HG03460 (cell line): ENCODE measurements around the gene NCR2.
"Not testable (repeated sequence)": the region's sequence is repeated elsewhere in the genome, so short reads cannot be mapped to it uniquely, and the experiment has no call there.

ENCODE experiments used
- ATAC-seq: cut with Tn5 transposase; IDR thresholded peaks from one replicate; pipeline ENCODE4 v1.9.1; 2021; ENCODE audit not compliant: unreplicated experiment

The NCR2 gene, protein sequence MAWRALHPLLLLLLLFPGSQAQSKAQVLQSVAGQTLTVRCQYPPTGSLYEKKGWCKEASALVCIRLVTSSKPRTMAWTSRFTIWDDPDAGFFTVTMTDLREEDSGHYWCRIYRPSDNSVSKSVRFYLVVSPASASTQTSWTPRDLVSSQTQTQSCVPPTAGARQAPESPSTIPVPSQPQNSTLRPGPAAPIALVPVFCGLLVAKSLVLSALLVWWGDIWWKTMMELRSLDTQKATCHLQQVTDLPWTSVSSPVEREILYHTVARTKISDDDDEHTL

DNA sequence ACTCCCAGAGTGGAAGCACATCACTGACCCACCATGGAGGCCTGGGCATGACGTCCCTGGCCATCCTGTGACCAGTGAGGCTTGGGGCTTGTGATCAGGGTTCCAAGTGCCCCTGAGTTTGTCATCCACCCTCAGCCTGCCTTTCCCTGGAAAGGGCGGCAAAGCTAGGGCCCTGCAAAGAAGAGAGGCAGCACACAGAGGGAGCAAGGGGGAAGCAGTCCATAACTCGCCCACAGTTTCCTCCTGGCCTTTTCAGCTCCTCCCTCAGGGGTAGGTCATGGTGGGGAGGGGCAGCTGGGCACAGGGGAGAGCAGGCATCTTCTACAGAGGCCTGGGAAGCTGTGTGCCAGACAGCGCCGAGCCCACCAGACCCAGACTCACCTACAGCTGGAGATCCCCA lies at the start of gene NCR2:
Gene NCR2 (plus strand): TSS at position 313 of the 400 bp plus-strand sequence. CDS start 269 bp downstream, outside the sequence.
- no peak for ATAC-seq

DNA sequence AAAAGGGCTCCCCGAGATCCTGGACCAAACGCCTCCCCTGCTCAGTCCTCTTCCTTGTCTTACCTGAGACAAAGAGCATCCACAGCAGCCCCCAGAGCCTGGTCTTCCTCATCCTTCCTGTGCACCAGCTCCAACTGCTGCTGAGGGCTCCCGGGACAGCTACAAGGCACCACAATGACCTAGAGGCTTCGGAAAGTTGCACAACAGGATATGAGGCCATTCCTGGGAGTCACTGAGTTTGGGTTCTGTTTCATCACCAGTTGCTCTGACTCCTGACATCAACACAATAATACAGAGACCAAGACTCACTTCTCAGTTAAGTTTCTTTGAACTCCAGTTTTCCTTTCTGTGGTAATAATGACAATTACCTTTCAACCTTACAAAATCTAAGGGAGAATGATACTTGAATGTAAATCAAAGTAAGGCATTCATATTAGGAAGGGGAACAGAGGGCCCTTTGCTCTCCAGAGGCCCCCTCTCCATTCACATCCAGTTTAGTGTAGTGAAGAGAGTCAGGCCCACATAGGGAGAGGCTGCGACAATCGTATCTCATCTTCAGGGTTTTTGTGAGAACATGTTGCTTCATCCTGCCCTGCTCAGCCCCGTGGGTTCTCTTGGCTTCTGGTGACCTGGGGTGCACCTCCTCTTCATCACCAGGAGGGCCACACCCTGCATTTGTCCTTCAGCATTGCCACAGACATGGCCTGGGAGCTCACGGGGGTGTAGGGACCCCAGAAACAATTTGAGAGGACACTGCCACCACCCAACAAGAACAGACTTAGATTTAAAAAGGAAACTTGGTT lies 48.7 kb upstream of the NCR2 start, which contains the start of gene TREM1:
Gene TREM1 (minus strand): TSS at position 139 of the 803 bp plus-strand sequence. CDS start 27 bp downstream, at position 112.
- no peak for ATAC-seq

DNA sequence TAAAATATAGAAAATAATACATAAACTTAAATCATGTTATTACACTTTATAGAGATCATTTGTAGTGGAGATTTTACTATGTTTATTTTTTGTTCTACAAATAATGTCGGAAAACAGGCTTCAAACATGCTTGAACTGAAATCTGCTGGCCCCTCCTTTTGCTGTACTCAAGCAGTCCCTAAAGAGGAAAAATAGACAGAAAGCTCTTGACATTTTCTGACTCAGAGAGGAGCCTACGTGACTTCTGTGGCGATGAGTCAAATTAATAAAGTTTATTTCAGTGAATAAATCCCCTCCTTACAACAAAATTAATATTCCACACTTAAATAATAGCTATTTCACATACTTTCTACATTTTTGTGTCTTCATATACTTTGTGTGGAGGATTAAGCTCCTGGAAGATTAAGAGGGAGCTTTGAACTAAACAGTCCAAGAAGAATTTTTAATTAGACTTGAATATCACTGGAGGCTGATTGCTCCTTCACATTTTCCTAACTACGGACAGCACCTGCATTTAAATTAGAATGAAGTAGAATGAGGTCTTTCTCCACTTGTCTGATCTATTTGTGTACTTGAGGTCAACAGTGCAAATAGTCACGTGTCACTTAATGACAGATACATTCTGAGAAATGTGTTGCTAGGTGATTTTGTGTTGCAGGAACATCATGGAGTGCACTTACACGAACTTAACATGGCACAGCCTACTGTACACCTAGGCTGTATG lies 47.2 kb upstream of the NCR2 start:
- ATAC-seq, result no peak

DNA sequence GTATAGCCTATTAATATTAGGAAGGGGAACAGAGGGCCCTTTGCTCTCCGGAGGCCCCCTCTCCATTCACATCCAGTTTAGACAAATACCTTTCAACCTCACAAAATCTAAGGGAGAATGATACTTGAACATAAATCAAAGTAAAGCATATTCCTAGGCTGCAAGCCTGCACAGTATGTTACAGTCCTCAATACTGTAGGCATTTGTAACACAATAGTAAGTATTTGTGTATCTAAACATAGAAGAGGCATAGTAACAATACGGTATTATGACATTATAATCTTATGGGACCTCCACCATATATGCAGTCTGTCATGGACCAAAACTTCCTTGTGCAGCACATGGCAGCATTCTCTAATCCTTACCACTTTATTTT lies 46.7 kb upstream of the NCR2 start:
- ATAC-seq, result no peak

DNA sequence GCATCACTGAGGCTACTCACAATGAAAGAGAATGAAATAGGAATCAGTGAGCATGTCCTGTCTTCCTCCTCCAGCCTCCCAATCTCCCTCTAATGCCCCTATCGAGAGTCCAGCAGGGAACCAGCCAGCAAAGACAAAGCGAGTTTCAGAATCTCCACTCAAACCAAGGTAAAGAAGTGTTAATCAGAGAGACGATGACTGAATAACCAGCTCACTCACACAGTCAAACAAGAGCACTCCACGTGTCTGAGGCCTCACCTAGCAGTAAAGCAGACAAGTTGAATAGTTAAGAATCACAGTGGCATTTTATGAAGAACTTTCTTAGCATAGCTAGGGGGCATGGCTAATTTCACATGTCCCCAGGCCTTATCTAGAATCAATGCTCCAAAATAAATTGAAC lies 45.6 kb upstream of the NCR2 start:
- no peak for ATAC-seq

DNA sequence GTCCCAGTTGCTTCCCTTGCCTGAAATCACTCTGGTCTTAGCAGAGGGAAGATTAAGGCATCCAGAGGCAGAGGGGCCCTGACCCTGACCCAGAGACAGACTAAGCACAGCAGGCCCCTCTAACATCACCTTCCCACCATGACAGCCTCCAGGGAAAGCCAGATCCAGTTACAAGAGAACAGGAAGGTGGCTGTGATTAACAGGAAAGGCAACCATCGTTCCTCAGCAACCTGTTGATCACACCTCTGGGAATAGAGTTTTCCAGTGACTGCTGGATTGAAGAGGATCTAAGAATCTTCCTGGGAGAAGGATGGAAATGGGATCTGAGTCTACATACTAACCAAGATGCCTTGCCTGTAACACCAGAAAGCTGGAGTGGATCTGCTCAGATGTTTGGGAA lies 43.7 kb upstream of the NCR2 start:
- no peak for ATAC-seq

DNA sequence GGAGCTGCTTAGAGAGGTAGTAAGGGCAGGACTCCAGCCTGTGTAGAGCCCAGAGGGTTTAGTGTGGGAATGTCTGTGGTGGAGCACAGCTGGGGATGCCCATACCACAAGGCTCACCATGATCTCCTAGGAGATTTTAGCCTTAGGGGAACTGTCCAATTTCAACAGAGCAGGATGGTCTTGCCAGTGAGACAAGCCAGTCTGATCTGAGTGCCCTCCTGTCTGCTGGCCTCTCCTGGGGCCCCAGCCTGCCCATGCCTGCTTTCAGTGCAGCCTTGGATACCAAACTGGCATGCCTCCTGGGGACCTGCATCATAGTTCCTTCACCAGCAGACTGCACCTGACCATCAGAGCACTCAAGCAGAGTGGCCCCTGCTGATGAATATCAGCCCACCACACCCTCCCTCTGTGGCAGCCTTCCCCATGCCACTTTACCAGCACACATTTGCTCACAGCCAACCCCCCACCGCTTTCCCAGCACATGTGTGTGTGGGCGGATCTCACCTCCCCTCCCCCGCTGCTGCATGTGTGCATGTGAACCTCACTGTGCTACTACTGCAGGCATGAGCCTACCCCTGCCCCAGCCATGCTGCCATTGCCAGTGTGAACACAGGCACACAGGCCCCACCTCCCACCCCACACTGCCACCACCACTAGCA lies 41.1 kb upstream of the NCR2 start:
- no peak for ATAC-seq

DNA sequence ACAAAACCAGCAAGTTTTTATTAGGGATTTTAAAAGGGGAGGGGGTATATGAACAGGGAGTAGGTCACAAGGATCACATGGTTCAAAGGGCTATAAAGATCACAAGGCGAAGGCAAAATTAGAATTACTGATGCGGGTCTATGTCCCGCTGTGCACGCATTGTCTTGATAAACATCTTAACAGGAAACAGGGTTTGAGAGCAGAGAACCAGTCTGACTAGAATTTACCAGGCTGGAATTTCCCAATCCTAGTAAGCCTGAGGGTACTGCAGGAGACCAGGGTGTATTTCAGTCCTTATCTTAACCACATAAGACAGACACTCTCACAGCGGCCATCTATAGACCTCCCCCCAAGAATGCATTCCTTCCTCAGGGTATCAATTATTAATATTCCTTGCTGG lies 38.2 kb upstream of the NCR2 start:
- ATAC-seq, result not testable (repeated sequence)

DNA sequence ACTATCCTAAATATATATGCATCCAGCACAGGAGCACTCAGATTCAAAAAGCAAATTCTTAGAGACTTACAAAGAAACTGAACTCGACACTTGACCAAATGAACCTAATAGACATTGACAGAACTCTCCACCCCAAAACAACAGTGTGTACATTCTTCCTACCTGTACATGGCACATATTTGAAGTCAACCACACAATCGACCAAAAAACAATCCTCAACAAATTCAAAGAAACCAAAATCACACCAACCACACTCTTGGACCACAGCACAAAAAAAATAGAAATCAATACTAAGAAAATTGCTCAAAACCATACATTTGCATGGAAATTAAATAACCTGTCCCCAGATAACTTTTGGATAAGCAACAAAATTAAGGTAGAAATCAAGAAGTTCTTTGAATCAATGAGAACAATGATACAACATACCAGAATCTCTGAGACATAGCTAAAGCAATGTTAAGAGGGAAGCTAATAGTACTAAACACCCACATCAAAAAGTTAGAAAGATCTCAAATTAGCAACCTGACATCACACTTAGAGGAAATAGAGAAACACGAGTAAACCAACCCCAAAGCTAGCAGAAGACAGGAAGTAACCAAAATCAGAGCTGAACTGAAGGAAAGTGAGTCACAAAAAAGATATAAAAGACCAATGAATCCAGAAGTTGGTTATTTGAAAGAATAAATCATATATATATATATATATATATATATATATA lies 36.5 kb upstream of the NCR2 start:
- ATAC-seq, result no peak

DNA sequence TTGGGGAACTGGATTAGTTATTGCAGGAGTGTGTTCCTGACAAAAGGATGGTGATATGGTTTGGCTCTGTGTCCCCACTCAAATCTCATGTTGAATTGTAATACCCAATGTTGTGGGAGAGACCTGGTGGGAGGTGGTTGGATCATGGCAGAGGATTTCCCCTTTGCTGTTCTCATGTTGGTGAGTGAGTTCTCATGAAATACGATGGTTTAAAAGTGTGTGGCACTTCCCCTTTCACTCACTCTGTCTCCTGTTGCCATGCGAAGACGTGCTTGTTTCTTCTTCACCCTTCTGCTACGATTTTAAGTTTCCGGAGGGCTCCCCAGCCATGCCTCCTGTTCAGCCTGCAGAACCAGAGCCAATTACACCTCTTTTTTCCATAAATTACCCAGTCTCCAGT lies 32.8 kb upstream of the NCR2 start:
- no peak for ATAC-seq

DNA sequence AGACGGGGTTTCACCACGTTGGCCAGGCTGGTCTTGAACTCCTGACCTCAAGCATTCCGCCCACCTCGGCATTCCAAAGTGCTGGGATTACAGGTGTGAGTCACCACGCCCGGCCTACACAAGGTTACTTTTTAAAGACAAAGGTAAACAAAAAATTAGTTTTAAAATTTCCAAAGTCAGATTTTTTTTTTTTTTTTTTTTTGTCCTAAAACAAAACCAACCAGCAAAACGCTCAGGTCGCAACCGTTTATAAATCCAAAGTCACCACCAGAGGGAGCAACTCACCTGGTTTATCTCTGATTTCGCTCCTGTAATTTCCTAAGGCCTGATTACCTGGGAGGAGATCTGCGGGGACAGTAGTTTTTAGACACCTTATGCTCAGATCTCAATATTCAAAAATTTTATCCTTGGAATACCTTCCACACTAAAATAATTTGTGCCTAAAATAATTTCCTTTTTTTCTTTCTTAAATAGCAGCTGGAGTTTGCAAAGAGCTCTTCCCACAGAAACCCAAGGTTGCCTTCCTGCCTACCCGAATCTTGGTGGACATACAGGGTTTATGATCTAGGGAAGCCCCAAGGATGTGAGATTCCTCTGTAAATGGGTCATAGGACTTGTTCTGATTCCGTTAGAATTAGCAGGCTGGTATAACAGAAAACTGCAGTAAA lies 29.1 kb upstream of the NCR2 start:
- ATAC-seq, result no peak

DNA sequence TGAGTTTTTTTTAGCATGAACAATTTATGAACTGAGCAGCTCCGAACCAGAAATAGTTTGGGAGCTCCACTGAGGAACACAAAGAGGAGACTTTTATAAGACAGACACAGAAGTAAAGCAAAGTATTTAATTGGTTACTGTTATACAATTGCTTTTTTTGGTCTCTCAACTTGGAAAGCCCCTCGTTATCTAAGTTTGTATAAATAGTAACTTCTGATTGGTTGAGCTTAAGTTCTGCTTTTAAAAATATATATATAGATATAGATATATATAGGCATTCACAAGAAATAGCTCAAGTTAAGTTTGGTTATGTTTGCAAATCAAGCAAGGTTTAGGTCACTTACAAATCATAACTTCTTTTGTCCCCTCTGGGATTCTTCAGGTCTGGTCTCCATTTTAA lies 20.2 kb upstream of the NCR2 start:
- ATAC-seq, result no peak

DNA sequence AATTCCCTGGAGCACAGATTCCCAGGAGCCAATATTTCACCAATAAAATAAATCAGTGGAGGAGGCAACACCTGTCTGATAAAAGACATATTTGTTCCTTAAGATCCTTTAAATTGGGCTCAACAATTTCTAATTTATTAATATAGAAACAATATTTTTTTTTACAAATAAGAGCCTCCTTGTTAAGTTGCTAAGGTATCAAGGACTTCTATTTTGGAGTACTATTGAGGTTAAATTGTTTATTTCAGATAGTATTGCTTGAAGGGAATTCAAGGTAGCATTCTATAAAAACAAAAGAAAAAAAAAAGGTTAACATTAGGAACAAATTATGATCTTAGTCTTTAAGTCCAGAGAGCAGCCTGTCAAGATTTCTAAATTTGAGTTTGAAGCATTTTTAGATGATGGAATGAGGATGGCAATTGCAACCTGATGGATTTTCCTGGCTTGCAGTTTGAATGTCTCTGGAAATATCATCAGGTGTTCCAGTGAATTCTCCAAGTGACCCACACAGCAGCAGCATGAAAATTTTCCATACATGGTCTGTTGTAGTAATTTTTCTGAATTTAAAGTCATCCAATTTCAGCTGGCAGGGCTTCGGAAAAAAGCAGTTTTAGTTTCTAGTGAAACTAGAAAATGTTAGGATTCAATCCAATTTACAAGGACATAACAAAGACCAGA lies 19.3 kb upstream of the NCR2 start:
- ATAC-seq, result no peak

DNA sequence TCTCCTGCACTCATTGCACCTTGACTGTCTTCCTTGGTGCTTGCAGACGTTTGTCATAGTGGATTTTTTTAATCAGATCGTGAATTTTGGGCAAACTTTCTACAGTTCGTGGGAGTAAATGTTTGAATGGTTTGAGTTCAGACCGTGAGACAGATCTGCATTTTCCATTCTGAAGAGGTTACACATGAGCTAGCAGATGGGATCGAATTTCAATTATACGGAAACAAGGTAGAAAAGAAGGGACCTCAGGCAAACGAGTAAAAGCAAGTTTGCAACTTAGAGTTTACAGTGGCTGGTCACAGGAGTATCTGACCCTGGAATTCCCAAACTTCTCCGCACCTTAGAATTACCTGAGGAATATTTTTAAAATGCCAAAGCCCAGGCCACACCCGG lies 17.2 kb upstream of the NCR2 start:
- no peak for ATAC-seq

DNA sequence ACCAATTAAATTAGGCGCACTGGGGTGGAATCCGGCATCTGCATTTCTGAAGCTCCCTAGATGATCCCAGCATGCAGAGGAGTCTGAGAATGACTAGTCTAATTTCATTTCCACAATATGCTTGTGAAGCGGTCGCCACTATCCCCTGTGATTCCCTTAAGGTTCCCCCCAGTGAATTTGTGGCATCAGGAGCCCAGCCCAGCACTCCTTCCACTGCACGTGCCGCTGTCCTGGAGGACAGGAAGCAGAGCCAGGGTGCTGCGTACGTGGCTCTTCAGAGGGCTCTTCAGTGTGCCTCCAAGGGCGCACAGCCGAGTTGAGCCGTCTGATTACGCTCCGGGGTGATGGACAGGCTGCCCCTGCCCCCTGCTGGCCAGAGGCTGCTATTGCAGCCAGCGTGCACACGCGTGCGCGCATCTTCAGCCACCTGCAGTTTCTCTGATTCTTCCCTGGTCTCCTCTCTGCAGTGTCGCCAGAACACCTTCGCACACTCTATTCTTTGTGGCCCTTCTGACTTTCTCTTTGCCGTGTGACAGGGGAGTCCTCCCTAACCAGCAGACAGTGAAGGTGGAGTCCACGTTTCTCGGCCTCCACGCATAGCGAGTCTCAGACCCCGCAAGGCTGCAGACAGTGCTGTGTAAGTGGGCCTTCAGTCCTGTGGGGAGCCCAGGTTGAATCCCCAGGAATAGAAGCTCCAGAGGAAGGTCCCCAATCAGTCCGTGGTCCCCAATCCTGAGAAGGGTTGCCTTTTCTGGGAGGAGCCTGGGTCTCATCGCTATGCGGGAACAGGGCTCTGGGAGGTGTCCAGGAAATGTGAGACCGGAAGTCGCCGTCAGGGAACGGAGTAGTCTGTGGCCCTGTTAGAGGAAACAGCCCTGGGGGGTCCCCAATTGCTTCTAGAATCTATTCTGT lies 16.5 kb upstream of the NCR2 start:
- ATAC-seq, result peak; percentile 90

DNA sequence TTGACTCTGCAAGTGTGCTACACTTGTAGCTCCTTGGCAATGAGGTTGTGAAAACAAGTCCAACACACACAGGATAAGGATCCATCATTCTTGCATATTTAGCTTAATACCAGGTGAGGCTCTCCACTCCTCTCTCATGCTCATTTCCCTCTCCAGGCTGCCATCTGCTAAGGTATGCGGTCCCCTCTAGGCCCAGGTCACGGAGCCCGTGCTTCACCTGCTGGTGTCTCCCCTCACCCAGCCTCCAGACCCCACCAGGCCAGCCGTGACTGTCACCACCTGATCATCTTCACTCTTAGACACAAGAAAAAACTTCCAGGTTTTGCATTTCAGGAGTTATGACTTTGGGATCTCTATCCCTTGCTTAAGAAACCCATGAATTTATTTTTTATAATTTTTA lies 14.2 kb upstream of the NCR2 start:
- ATAC-seq, result no peak

DNA sequence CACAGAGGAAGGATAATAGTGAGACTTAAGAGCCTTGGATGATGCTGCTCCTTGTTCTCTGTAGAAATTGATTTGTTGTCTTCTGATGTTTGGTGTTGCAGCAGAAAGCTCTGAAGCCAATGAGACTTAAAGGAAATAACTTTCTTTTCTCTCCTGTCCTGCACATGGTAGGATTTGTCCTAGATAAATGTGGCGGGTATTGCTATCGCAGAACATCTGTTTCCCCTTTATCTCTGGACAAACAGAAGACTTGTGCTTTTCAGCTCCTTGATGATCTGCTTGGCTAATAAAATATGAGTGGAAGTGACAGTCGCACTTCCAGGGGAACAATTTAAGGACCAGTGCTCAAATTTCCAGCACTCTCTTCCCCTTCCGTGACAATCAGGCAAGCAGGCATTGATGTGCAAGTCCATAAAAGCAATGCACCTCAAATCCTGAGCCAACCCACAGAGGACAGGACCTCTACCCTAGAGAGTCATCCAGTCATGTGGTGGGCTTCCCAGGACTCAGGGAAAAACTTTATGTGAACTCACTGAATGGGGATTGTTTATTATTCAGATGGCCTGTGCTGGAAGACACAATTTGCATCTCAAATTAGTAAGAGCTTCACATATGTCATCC lies 9.9 kb upstream of the NCR2 start:
- no peak for ATAC-seq

DNA sequence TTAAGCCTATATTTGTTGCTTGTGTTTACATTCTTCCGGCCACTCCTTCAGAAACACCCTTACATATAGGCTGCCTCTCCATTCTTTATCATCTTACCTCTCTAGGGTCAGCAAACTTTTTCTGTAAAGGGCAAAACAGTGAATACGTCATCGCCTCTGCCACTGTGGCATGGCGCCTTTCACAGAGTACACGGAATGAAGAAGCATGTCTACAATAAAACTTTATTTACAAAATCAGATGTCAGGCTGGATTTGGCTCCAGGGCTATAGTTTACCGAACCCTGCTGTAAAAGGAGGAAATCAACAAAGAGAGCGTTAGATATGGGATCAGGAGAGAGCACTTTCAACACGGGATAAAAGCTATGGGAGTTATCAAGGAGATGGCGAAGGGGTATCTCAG lies 9.3 kb upstream of the NCR2 start:
- ATAC-seq, result no peak
